Glutamatergic neuron (in vitro differentiated cells): ENCODE results near the gene NFAT5. TPM values are rescaled to one million over a fixed set of nuclear protein-coding genes. Genes with fewer than 3 reads are reported as not detected.

Experiments used
- DNase-seq: peaks from one replicate; pipeline ENCODE4 v3.0.0; 2022
- H3K27ac Mint-ChIP-seq: one replicate; pipeline ENCODE4 v1.8.0; 2020; ENCODE audit warnings: mild to moderate bottlenecking, mixed read lengths, inconsistent platforms; ENCODE audit not compliant: unreplicated experiment
- H3K27me3 Mint-ChIP-seq: one replicate; pipeline ENCODE4 v1.8.0; 2020; ENCODE audit warnings: mild to moderate bottlenecking, moderate library complexity, mixed read lengths, inconsistent platforms; ENCODE audit not compliant: unreplicated experiment
- H3K36me3 Mint-ChIP-seq: one replicate; pipeline ENCODE4 v1.8.0; 2020; ENCODE audit warnings: mild to moderate bottlenecking, mixed read lengths, inconsistent platforms; ENCODE audit not compliant: unreplicated experiment
- H3K4me1 Mint-ChIP-seq: one replicate; pipeline ENCODE4 v1.8.0; 2020; ENCODE audit warnings: mild to moderate bottlenecking, low read depth, mixed read lengths, inconsistent platforms; ENCODE audit not compliant: unreplicated experiment
- H3K4me3 Mint-ChIP-seq: one replicate; pipeline ENCODE4 v1.8.0; 2020; ENCODE audit warnings: mild to moderate bottlenecking, mixed read lengths, inconsistent platforms; ENCODE audit not compliant: unreplicated experiment
- H3K9me3 Mint-ChIP-seq: one replicate; pipeline ENCODE4 v1.8.0; 2020; ENCODE audit warnings: mild to moderate bottlenecking, moderate library complexity, mixed read lengths, inconsistent platforms; ENCODE audit not compliant: unreplicated experiment
- CTCF ChIP-seq: fragments of 200-600 bp; sonication (generic); IDR thresholded peaks from one replicate; pipeline ENCODE4 v1.5.0; 2021; ENCODE audit not compliant: partially characterized antibody, unreplicated experiment
- total RNA-seq: library from RNA; stranded (reverse); fragmentation: NEBNext Ultra II Directional; extraction: Animal tissue kit (Norgen Biotek cat#: 25700); gene quantifications from one replicate; pipeline ENCODE4 v1.2.1, GENCODE V29; 2021; ENCODE audit not compliant: unreplicated experiment

Gene NFAT5
- total RNA-seq, 1 donor from 2014 or later, result 26.3 TPM

- Mint-ChIP-seq H3K36me3 (no peaks in the 10 kb centered on the region), H3K9me3 (no peaks in the 10 kb centered on the region), H3K27ac (no peak overlapping the region), H3K27me3 (no peaks in the 10 kb centered on the region), H3K4me1 (no peaks in the 10 kb centered on the region), H3K4me3 (no peak overlapping the region)
- no peak for DNase-seq
- TF ChIP-seq CTCF, result no peak
Measured at GRCh38 chr16:69680358-69680757, 114.6 kb downstream of the NFAT5 start.

GRCh38 chr16:69688589-69688988, 122.8 kb downstream of the NFAT5 start:
- DNase-seq, result no peak
- H3K27me3 Mint-ChIP-seq, result peaks cover 2% of the 10 kb centered on the region
- peaks cover 12% of the 10 kb centered on the region for H3K36me3 Mint-ChIP-seq
- no peak overlapping the region for H3K27ac Mint-ChIP-seq
- H3K4me3 Mint-ChIP-seq, result no peak overlapping the region
- TF ChIP-seq CTCF, result no peak
- H3K9me3 Mint-ChIP-seq, result peaks cover 3% of the 10 kb centered on the region
- no peaks in the 10 kb centered on the region for H3K4me1 Mint-ChIP-seq

GRCh38 chr16:69691980-69692911, 126.5 kb downstream of the NFAT5 start:
- H3K9me3 Mint-ChIP-seq, result peaks cover 2% of the 10 kb centered on the region
- no peaks in the 10 kb centered on the region for H3K4me1 Mint-ChIP-seq
- H3K4me3 Mint-ChIP-seq, result no peak overlapping the region
- no peaks in the 10 kb centered on the region for H3K27me3 Mint-ChIP-seq
- peaks cover 17% of the 10 kb centered on the region for H3K36me3 Mint-ChIP-seq
- DNase-seq, result no peak
- TF ChIP-seq CTCF, result no peak
- H3K27ac Mint-ChIP-seq, result no peak overlapping the region

GRCh38 chr16:69693916-69694315, 128.2 kb downstream of the NFAT5 start:
- Mint-ChIP-seq H3K4me3 (no peak overlapping the region), H3K27me3 (no peaks in the 10 kb centered on the region), H3K36me3 (peaks cover 17% of the 10 kb centered on the region), H3K4me1 (no peaks in the 10 kb centered on the region), H3K27ac (no peak overlapping the region), H3K9me3 (peaks cover 2% of the 10 kb centered on the region)
- TF ChIP-seq CTCF, result no peak
- DNase-seq, result no peak

GRCh38 chr16:69698404-69698803, 132.6 kb downstream of the NFAT5 start:
- DNase-seq, result no peak
- Mint-ChIP-seq H3K4me3 (no peak overlapping the region), H3K27ac (no peak overlapping the region), H3K9me3 (no peaks in the 10 kb centered on the region), H3K27me3 (no peaks in the 10 kb centered on the region), H3K4me1 (peaks cover 2% of the 10 kb centered on the region), H3K36me3 (peaks cover 7% of the 10 kb centered on the region)
- no peak for TF ChIP-seq CTCF
